ENCODE data around the gene DLG1.

Gene DLG1

DNA sequence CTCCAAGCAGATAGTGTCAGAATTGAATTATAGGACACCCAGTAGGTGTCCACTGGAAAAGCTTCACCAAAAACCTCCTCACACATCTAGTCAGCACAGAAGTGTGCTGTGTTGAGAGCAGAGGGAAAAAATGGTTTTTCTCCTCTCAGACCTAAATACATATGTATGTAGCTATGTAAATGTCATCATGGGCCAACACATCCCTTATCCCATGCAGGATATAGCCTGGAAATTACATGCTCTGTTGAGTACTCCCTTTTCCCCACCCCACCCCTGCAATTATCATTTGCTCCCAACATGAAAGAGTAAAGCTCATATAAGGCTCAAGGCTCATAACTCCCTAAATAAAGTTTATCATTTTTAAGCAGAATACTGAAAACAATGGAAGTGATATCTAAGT lies 35.7 kb downstream of the DLG1 start:
- H3K4me3 ChIP-seq (ENCODE audit: extremely low read depth, insufficient read depth, low read length, poor library complexity, severe bottlenecking) = no peak overlapping the region

DNA sequence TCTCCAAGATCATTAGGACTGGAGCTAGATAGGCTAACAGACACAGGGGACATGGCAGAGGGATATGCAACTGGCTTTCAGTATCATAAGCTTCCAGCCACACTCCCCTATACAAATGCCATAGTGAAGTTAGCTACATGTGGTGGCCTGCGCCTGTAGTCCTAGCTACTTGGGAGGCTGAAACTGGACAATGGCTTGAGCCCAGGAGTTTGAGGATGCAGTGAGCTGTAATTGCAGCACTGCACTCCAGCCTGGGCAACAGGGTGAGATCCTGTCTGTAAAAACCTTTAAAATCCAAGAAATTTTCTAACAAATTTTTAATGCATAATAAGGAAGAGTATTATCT lies 37.3 kb downstream of the DLG1 start:
- H3K9me3 ChIP-seq (ENCODE audit: control insufficient read depth, low read length) = no peaks in the 10 kb centered on the region
- WGBS, 2 experiments (ENCODE audit: insufficient coverage in 2 of 2) = 83 to 100% methylated on average over 1 of the region's 1 CpG
- no peak overlapping the region for H3K4me3 ChIP-seq (ENCODE audit: extremely low read depth, insufficient read depth, low read length, poor library complexity, severe bottlenecking)
- peaks cover 28% of the 10 kb centered on the region for H3K36me3 ChIP-seq (ENCODE audit: control insufficient read depth, insufficient read depth, low read length)
- peaks cover 12% of the 10 kb centered on the region for H3K4me1 ChIP-seq (ENCODE audit: control insufficient read depth, insufficient read depth, low read length, poor library complexity, severe bottlenecking)
- no peak overlapping the region for H3K27ac ChIP-seq (ENCODE audit: low read depth, low read length, severe bottlenecking)

More for the DNA sequence above, 35.7 kb downstream of the DLG1 start:
- peaks cover 9% of the 10 kb centered on the region for H3K4me1 ChIP-seq (ENCODE audit: control insufficient read depth, insufficient read depth, low read length, poor library complexity, severe bottlenecking)
- H3K36me3 ChIP-seq (ENCODE audit: control insufficient read depth, insufficient read depth, low read length) = peaks cover 28% of the 10 kb centered on the region
- H3K9me3 ChIP-seq (ENCODE audit: control insufficient read depth, low read length) = no peaks in the 10 kb centered on the region
- H3K27ac ChIP-seq (ENCODE audit: low read depth, low read length, severe bottlenecking) = no peak overlapping the region

DNA sequence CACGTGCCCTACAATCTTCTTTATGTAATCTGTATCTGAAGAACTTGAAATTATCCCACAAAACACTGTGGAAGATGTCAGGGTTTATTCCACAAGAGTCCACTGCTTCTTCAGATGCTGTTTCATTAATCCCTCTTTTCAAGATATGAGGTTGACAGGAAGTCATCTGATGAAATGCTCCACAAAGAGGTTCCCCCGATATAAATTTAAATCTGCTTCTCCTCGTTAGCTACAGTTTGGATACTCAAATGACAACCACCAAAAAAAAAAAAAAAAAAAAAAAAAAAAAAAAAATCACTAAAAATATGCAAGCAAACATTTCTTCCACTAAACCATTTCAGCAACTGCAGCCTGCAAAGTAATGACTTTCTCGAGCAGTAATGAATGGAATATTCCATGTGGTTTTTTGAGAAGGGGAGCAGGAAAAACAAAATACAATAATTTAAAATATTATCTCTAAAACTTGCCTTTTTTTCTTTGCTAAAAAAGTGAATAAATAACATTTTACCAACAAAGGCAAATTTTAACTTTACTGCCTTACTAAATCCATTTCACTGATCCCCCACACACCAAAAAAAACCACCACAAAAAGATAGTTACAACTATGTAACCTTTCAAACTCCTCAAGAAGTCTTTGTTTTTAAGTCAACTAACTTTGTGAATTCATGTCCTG lies 37.8 kb downstream of the DLG1 start:
- Histone ChIP-seq H3K27ac (ENCODE audit: low read depth, low read length, severe bottlenecking) (no peak overlapping the region), H3K4me3 (ENCODE audit: extremely low read depth, insufficient read depth, low read length, poor library complexity, severe bottlenecking) (no peak overlapping the region), H3K36me3 (ENCODE audit: control insufficient read depth, insufficient read depth, low read length) (peaks cover 28% of the 10 kb centered on the region), H3K4me1 (ENCODE audit: control insufficient read depth, insufficient read depth, low read length, poor library complexity, severe bottlenecking) (peaks cover 12% of the 10 kb centered on the region), H3K9me3 (ENCODE audit: control insufficient read depth, low read length) (no peaks in the 10 kb centered on the region)
- WGBS, 2 experiments (ENCODE audit: insufficient coverage in 2 of 2) = 100% methylated on average over 1 of the region's 4 CpGs

DNA sequence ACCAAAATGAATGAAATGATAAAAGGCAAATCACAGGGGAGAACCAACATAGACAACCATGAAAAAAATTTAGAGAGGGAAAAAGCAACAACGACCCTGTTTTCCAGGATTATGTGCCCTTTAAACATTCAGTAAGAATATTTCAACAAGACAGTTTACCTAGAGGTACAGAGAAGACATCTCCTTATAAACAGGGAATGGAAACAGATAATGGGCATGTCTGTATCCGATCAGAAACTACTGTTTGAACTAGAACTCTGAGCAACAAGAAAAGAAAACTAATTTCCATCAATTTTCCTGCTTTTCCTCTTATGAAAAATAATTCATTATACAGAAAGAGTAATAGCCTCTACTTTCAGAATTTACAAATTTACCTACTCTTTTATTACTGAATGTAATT lies 39.3 kb downstream of the DLG1 start:
- H3K27ac ChIP-seq (ENCODE audit: low read depth, low read length, severe bottlenecking) = no peak overlapping the region
- WGBS, 2 experiments (ENCODE audit: insufficient coverage in 2 of 2) = no CpG with 5 or more reads among the region's 2 CpGs

DNA sequence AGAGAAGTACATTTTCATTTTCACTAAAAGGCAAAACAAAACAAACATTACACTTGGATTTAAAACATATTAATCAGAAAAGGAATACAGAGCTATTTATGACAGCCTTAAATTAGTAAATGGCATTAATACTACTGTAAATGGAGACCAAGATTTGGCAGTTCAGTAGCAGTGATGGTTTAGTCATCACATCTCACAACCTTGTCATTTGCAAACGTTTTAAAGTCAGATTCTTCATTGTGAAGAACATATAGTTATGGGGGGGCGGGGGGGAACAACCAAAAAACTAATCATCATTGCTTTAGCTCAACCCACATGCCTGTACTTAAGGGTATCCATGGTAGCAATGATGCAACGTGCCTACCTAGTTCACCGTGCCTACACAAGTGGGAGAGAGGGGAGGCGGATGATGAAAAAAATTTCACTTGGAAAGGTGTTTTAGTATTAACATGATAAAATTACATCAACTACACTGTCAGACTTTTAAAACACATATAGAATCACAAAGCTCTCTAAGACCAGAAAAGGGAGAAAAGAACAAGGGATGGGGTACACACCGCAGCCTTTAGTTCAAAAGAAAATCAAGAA lies 40.1 kb downstream of the DLG1 start:
- no CpG with 5 or more reads among the region's 6 CpGs for WGBS, 2 experiments (ENCODE audit: insufficient coverage in 2 of 2)

More for the DNA sequence above, 39.3 kb downstream of the DLG1 start:
- Histone ChIP-seq H3K4me1 (ENCODE audit: control insufficient read depth, insufficient read depth, low read length, poor library complexity, severe bottlenecking) (peaks cover 12% of the 10 kb centered on the region), H3K4me3 (ENCODE audit: extremely low read depth, insufficient read depth, low read length, poor library complexity, severe bottlenecking) (no peak overlapping the region), H3K36me3 (ENCODE audit: control insufficient read depth, insufficient read depth, low read length) (peaks cover 17% of the 10 kb centered on the region), H3K9me3 (ENCODE audit: control insufficient read depth, low read length) (no peaks in the 10 kb centered on the region)

DNA sequence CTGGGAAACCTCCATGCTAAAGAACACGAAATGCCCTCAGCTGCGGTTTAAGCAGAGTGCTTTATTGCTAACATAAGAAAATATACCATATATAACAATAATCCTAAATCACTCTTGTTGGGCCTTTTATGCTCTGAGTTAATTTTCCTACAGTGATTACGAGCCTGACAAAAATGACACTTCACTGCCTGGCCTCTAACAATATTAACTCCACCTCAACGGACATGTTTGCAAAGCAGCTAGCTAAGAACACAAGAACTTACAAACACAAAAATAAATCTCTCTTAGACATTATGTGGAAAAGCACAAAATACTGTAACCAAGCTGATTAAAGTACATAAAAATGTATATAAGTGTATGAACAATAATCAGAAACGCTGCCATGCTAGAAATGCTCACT lies 40.7 kb downstream of the DLG1 start:
- H3K27ac ChIP-seq (ENCODE audit: low read depth, low read length, severe bottlenecking) = peak overlapping the region; percentile 25
- no peak overlapping the region for H3K4me3 ChIP-seq (ENCODE audit: extremely low read depth, insufficient read depth, low read length, poor library complexity, severe bottlenecking)
- H3K36me3 ChIP-seq (ENCODE audit: control insufficient read depth, insufficient read depth, low read length) = peaks cover 11% of the 10 kb centered on the region
- peaks cover 12% of the 10 kb centered on the region for H3K4me1 ChIP-seq (ENCODE audit: control insufficient read depth, insufficient read depth, low read length, poor library complexity, severe bottlenecking)
- H3K9me3 ChIP-seq (ENCODE audit: control insufficient read depth, low read length) = no peaks in the 10 kb centered on the region
- WGBS, 2 experiments (ENCODE audit: insufficient coverage in 2 of 2) = 95 to 100% methylated on average over 1 to 2 of the region's 5 CpGs

More for the DNA sequence above, 40.1 kb downstream of the DLG1 start:
- Histone ChIP-seq H3K9me3 (ENCODE audit: control insufficient read depth, low read length) (no peaks in the 10 kb centered on the region), H3K4me3 (ENCODE audit: extremely low read depth, insufficient read depth, low read length, poor library complexity, severe bottlenecking) (no peak overlapping the region), H3K27ac (ENCODE audit: low read depth, low read length, severe bottlenecking) (no peak overlapping the region), H3K36me3 (ENCODE audit: control insufficient read depth, insufficient read depth, low read length) (peaks cover 12% of the 10 kb centered on the region), H3K4me1 (ENCODE audit: control insufficient read depth, insufficient read depth, low read length, poor library complexity, severe bottlenecking) (peaks cover 12% of the 10 kb centered on the region)

DNA sequence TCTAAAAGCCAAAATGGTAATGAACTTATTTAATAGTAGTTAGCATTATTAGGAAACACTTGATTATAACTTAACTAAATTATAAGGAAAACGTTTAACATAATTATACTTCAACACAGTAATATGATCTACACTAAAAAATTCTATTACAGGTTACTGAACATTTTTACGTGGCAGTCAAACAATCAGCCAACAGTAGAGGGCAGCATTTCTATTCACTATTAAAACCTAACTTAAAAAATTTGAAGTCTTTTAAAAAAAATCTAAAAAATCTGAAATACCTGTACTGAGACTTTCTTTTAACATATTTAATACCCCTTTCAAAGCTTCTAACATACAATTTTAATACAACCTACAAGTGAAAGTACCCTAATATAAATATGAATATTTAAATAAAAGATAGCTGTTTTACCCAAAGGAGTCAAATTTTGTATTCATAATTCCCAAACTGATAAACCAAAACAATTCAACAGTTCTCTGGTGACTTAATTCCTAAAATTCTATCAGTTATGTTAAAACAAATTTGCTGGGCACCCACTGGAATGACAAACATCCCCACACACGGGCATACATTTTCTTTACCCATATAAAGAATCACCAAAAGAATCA lies 41.5 kb downstream of the DLG1 start:
- Histone ChIP-seq H3K4me1 (ENCODE audit: control insufficient read depth, insufficient read depth, low read length, poor library complexity, severe bottlenecking) (peaks cover 8% of the 10 kb centered on the region), H3K36me3 (ENCODE audit: control insufficient read depth, insufficient read depth, low read length) (peaks cover 15% of the 10 kb centered on the region), H3K4me3 (ENCODE audit: extremely low read depth, insufficient read depth, low read length, poor library complexity, severe bottlenecking) (no peak overlapping the region), H3K27ac (ENCODE audit: low read depth, low read length, severe bottlenecking) (no peak overlapping the region), H3K9me3 (ENCODE audit: control insufficient read depth, low read length) (no peaks in the 10 kb centered on the region)
- 14% methylated on average over 1 of the region's 3 CpGs; no CpG with 5 or more reads in 1 of the 2 experiments for WGBS, 2 experiments (ENCODE audit: insufficient coverage in 2 of 2)

DNA sequence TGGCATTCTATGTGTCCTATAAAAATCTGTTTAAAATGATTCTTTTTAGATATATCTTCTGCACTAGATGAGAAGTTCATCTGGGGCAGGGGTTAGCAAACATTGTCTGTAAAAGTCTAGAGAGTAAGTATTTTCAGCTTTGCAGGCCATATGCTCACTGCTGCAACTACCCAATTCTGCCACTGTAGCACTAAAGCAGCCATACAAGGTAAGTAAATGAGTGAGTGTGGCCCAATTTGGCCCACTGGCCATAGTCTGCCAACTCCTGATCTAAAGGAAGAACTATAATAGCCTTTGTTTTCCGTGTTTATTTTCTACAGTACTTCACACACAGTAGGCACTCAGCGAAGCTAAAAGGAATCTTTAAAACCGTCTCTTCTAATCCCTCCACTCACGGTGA lies 42.3 kb downstream of the DLG1 start:
- Histone ChIP-seq H3K27ac (ENCODE audit: low read depth, low read length, severe bottlenecking) (no peak overlapping the region), H3K4me1 (ENCODE audit: control insufficient read depth, insufficient read depth, low read length, poor library complexity, severe bottlenecking) (peaks cover 8% of the 10 kb centered on the region), H3K9me3 (ENCODE audit: control insufficient read depth, low read length) (no peaks in the 10 kb centered on the region), H3K36me3 (ENCODE audit: control insufficient read depth, insufficient read depth, low read length) (peaks cover 18% of the 10 kb centered on the region), H3K4me3 (ENCODE audit: extremely low read depth, insufficient read depth, low read length, poor library complexity, severe bottlenecking) (no peak overlapping the region)
- 88 to 100% methylated on average over 1 to 3 of the region's 4 CpGs for WGBS, 2 experiments (ENCODE audit: insufficient coverage in 2 of 2)

DNA sequence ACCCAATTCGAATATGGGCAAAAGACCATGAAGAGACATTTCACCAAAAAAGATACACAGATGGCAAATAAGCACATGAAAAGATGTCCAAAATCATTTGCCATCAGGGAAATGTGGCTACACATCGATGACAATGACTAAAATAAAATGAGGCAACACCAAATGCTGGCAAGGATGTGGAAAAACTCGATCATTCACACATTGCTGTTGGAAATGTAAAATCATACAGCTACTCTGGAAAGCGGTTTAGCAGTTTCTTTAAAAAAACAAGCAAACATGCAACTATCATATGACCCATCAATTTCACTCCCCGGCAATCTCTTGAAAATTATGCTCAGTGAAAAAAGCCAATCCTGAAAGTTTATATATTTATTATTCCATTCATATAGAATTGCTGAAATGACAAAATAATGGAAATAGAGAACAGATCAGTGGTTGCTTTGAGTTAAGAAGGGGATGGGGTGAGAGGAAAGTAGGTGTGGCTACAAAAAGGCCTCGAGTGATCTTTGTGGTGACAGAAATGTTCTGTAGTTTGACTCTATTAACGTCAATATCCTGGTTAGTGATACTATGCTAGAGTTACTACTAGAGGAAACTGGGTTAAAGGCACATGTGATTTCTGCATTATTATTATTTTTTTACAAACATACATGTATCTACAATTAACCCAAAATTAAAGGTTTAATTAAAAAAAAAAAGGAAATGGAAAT lies 45.0 kb downstream of the DLG1 start:
- H3K36me3 ChIP-seq (ENCODE audit: control insufficient read depth, insufficient read depth, low read length) = peaks cover 32% of the 10 kb centered on the region
- H3K9me3 ChIP-seq (ENCODE audit: control insufficient read depth, low read length) = peaks cover 18% of the 10 kb centered on the region
- H3K4me3 ChIP-seq (ENCODE audit: extremely low read depth, insufficient read depth, low read length, poor library complexity, severe bottlenecking) = no peak overlapping the region
- no peak overlapping the region for H3K27ac ChIP-seq (ENCODE audit: low read depth, low read length, severe bottlenecking)
- 84 to 93% methylated on average over 3 to 5 of the region's 7 CpGs for WGBS, 2 experiments (ENCODE audit: insufficient coverage in 2 of 2)
- H3K4me1 ChIP-seq (ENCODE audit: control insufficient read depth, insufficient read depth, low read length, poor library complexity, severe bottlenecking) = peaks cover 3% of the 10 kb centered on the region

DNA sequence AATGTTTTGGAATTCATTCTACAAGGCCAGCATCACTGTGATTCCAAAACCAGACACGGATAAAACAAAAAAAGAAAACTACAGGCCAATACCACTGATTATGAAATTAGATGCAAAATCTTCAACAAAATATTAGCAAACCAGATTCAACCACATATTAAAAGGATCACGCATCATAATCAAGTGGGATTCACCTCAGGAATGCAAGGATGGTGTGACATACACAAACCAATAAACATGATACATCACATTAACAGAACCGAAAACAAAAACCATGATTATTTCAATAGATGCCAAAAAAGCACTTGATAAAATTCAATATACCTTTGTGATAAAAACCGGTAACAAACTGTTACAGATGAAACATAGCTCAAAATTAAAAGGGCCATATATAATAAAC lies 48.9 kb downstream of the DLG1 start:
- Histone ChIP-seq H3K36me3 (ENCODE audit: control insufficient read depth, insufficient read depth, low read length) (peaks cover 66% of the 10 kb centered on the region), H3K4me1 (ENCODE audit: control insufficient read depth, insufficient read depth, low read length, poor library complexity, severe bottlenecking) (no peaks in the 10 kb centered on the region), H3K9me3 (ENCODE audit: control insufficient read depth, low read length) (peaks cover 49% of the 10 kb centered on the region), H3K4me3 (ENCODE audit: extremely low read depth, insufficient read depth, low read length, poor library complexity, severe bottlenecking) (no peak overlapping the region), H3K27ac (ENCODE audit: low read depth, low read length, severe bottlenecking) (no peak overlapping the region)
- WGBS, 2 experiments (ENCODE audit: insufficient coverage in 2 of 2) = 67 to 83% methylated on average over 2 to 3 of the region's 4 CpGs

Measured in mesodermal cell (in vitro differentiated cells).